ENCODE results near the gene PPP1R3G. TPM values are rescaled to one million over a fixed set of nuclear protein-coding genes. Genes with fewer than 3 reads are reported as not detected.

The PPP1R3G gene
- total RNA-seq, 2 donors from 2014 or later: 3.7 to 7.3 TPM

DNA sequence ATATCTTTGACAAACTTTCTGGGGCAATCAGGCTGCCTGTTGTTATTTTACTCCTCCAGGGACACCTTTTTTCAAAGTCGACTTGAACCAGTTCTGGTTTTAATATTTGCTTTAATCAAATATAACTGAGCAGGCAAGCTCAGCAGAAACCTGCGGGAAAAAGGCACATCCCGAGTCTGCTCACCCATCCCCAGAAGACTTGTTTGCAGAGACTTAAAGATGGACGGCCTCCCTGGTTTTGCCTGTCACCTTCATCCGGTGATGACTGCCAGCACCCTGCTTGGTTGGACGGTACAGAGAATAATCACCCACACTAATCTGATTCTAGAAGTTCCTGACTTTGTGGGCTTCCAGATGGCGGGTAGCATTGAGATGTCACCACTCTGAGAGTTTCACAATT lies 36.8 kb downstream of the PPP1R3G start:
- DNase-seq (ENCODE audit: low spot score) (no peak), ATAC-seq (ENCODE audit: insufficient number of reproducible peaks, low FRiP score, low read depth) (no peak)
- no peak overlapping the region for H3K27ac ChIP-seq
- H3K27me3 ChIP-seq (replicated peaks; ENCODE audit: insufficient read depth): no peaks in the 10 kb centered on the region
- H3K4me3 ChIP-seq: no peak overlapping the region
- H3K36me3 ChIP-seq: no peaks in the 10 kb centered on the region
- H3K4me1 ChIP-seq (ENCODE audit: control insufficient read depth in 1 of 2, low read depth in 2 of 2): no peaks in the 10 kb centered on the region
- TF ChIP-seq, protein P1, sequence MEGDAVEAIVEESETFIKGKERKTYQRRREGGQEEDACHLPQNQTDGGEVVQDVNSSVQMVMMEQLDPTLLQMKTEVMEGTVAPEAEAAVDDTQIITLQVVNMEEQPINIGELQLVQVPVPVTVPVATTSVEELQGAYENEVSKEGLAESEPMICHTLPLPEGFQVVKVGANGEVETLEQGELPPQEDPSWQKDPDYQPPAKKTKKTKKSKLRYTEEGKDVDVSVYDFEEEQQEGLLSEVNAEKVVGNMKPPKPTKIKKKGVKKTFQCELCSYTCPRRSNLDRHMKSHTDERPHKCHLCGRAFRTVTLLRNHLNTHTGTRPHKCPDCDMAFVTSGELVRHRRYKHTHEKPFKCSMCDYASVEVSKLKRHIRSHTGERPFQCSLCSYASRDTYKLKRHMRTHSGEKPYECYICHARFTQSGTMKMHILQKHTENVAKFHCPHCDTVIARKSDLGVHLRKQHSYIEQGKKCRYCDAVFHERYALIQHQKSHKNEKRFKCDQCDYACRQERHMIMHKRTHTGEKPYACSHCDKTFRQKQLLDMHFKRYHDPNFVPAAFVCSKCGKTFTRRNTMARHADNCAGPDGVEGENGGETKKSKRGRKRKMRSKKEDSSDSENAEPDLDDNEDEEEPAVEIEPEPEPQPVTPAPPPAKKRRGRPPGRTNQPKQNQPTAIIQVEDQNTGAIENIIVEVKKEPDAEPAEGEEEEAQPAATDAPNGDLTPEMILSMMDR (IDR thresholded peaks at IDR 0.05): no peak
- H3K9me3 ChIP-seq: no peaks in the 10 kb centered on the region

DNA sequence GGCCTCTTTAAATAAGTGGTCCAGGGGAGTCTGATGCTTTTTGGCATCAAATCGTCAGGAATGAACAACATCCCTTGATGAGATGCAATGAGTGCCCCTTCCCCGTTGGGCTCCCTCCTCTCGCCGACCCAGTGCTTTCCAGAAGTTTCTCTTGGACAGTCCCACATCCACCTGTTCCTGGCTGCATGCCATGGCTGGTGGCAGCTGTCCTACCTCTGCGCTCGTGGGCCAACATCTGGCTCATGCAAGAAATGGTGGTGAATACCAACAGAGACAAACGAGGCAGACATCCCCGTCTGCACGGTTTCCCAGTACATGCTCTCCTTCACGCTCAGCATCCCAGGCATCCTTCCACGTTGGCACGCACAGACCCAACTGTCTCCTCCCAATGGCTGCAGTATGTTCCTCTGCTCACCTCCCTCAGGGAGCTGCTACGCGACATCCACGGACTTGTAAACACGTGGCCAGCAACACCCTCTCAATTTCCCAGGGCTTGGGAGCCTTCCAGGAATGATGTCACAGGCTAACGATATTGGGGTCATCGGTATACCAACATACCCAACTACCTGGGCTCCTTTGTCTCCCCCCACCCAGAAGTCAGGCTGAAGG lies 37.5 kb downstream of the PPP1R3G start:
- ATAC-seq (ENCODE audit: insufficient number of reproducible peaks, low FRiP score, low read depth): no peak
- Histone ChIP-seq H3K36me3 (no peaks in the 10 kb centered on the region), H3K27me3 (replicated peaks; ENCODE audit: insufficient read depth) (no peaks in the 10 kb centered on the region), H3K4me3 (no peak overlapping the region), H3K9me3 (no peaks in the 10 kb centered on the region), H3K4me1 (ENCODE audit: control insufficient read depth in 1 of 2, low read depth in 2 of 2) (no peaks in the 10 kb centered on the region), H3K27ac (no peak overlapping the region)
- TF ChIP-seq, protein P1 (IDR thresholded peaks at IDR 0.05): no peak
- no peak for DNase-seq (ENCODE audit: low spot score)

DNA sequence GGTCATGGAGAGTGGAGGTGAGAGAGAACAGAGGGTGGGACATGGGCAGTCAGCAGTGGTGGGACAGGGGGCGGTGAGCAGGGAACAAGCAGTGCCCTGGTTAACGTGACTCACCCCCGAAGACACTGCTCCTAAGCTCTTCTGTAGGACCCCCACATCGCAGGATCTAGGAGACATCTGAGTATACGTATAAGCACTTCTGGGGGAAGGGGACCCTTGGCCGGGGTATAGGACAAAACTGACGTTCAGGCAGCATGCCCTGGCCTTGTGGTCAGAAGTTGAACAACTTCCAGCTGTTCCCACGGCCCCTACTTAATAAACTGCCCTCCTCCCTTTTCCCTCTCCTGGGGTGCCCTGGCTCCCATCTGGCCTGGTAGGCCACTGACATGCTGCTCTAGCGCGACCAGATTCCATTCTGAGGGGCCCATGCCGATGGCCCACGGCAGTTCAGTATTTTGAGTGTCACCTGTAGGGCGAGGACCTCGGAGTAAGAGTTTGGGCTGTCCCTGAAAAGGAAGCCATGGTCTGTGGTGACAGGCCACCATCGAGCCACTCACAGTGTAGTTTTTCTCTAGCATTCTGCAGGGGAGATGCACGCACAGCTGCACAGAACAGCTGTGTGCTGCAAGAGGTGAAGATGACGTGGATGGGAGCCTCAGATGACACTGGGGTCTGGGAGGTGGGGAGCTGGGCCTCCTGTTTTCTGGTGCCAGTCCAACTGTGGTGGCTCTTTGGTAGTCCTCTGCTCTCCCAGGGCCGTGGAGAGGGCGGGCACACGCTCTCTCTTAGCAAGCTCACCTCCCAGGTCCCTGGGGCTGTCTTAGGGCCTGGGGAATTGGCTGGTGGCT lies 38.4 kb downstream of the PPP1R3G start:
- ATAC-seq (ENCODE audit: insufficient number of reproducible peaks, low FRiP score, low read depth) (no peak), DNase-seq (ENCODE audit: low spot score) (no peak)
- H3K27me3 ChIP-seq (replicated peaks; ENCODE audit: insufficient read depth): no peaks in the 10 kb centered on the region
- H3K36me3 ChIP-seq: no peaks in the 10 kb centered on the region
- H3K27ac ChIP-seq: no peak overlapping the region
- no peaks in the 10 kb centered on the region for H3K9me3 ChIP-seq
- no peak overlapping the region for H3K4me3 ChIP-seq
- TF ChIP-seq, protein P1 (IDR thresholded peaks at IDR 0.05): no peak
- H3K4me1 ChIP-seq (ENCODE audit: control insufficient read depth in 1 of 2, low read depth in 2 of 2): no peaks in the 10 kb centered on the region

DNA sequence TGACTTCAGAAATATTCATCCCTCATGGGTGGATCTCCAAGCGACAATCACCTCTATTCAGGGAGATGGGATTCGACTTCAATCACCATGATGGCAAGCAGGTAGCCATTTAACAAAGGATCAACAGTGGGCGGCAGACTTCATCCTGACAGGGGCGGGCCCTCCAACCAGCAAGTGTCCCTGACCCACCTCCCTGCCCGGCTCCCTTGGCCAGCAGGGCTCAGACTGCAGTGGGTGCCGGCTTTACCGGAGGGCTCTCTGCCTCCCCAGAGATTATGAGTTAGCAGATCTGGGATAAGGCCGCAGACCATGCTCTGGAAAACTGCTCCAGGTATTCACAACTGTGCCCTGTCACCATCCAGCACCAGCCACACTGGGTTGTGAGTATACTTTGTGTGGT lies 39.4 kb downstream of the PPP1R3G start:
- no peaks in the 10 kb centered on the region for H3K4me1 ChIP-seq (ENCODE audit: control insufficient read depth in 1 of 2, low read depth in 2 of 2)
- H3K9me3 ChIP-seq: no peaks in the 10 kb centered on the region

More for the DNA sequence above, 39.4 kb downstream of the PPP1R3G start:
- no peak for DNase-seq (ENCODE audit: low spot score)
- TF ChIP-seq, protein P1 (IDR thresholded peaks at IDR 0.05): no peak
- no peaks in the 10 kb centered on the region for H3K36me3 ChIP-seq
- no peak for ATAC-seq (ENCODE audit: insufficient number of reproducible peaks, low FRiP score, low read depth)
- no peak overlapping the region for H3K4me3 ChIP-seq
- H3K27ac ChIP-seq: no peak overlapping the region
- H3K27me3 ChIP-seq (replicated peaks; ENCODE audit: insufficient read depth): no peaks in the 10 kb centered on the region

Data from thoracic aorta (tissue), 2 donors.